Upper lobe of right lung (tissue), 1 donor: ENCODE data around the gene DEF6. TPM values are rescaled to one million over a fixed set of nuclear protein-coding genes. Genes with fewer than 3 reads are reported as not detected.

Experiments
- ATAC-seq: fragments of 200-7000 bp; cut with Tn5 transposase; one replicate; pipeline ENCODE4 v1.9.1; 2020; ENCODE audit warnings: mild to moderate bottlenecking, moderate library complexity
- DNase-seq: peaks from one replicate; pipeline ENCODE4 v3.0.0-alpha.2; 2020
- H3K27ac ChIP-seq: fragments of 200-600 bp; one replicate; pipeline ENCODE4 v1.8.0; 2022
- H3K27me3 ChIP-seq: fragments of 200-600 bp; one replicate; pipeline ENCODE4 v1.8.0; 2022; ENCODE audit warnings: mild to moderate bottlenecking
- H3K36me3 ChIP-seq: fragments of 200-600 bp; one replicate; pipeline ENCODE4 v1.8.0; 2022
- H3K4me1 ChIP-seq: fragments of 200-600 bp; one replicate; pipeline ENCODE4 v1.8.0; 2022
- H3K4me3 ChIP-seq: fragments of 200-600 bp; one replicate; pipeline ENCODE4 v1.8.0; 2022; ENCODE audit warnings: mild to moderate bottlenecking
- H3K9me3 ChIP-seq: fragments of 200-600 bp; one replicate; pipeline ENCODE4 v1.8.0; 2022
- CTCF ChIP-seq: fragments of 200-600 bp; IDR thresholded peaks from one replicate; pipeline ENCODE4 v1.8.0; 2022; ENCODE audit warnings: antibody characterized with exemption
- intact Hi-C: fragments of 100-400 bp; cut with DNase I; formaldehyde crosslinking; loops from one replicate; pipeline ENCODE4 v1.11.0; 2022
- total RNA-seq: library from RNA; stranded (reverse); fragmentation: NEBNext Ultra II Directional; extraction: Animal tissue kit (Norgen Biotek cat#: 25700); gene quantifications from one replicate; pipeline ENCODE4 v1.2.1, GENCODE V29; 2021
- donor health status: DM: no; HTN: yes; CAD: no; lungs with severe emphysema.

The DEF6 gene
- total RNA-seq, 1 donor from 2014 or later, result 17.4 TPM

- no peak overlapping the region for H3K4me3 ChIP-seq
- peaks cover 52% of the 10 kb centered on the region for H3K36me3 ChIP-seq
- intact Hi-C loops, result no loop called here
- no peaks in the 10 kb centered on the region for H3K9me3 ChIP-seq
- H3K27me3 ChIP-seq, result no peaks in the 10 kb centered on the region
- ATAC-seq, result peak; percentile 56
- no peak overlapping the region for H3K27ac ChIP-seq
- no peak for DNase-seq
- peaks cover 17% of the 10 kb centered on the region for H3K4me1 ChIP-seq
- peak; percentile 61 for TF ChIP-seq CTCF
These were observed 3.2 kb upstream of the DEF6 start for GRCh38 chr6:35294308-35294945.

GRCh38 chr6:35295036-35295435 is 2.6 kb upstream of the DEF6 start:
- H3K27ac ChIP-seq, result no peak overlapping the region
- H3K27me3 ChIP-seq, result no peaks in the 10 kb centered on the region
- TF ChIP-seq CTCF, result no peak
- peaks cover 46% of the 10 kb centered on the region for H3K36me3 ChIP-seq
- H3K9me3 ChIP-seq, result no peaks in the 10 kb centered on the region
- no peak overlapping the region for H3K4me3 ChIP-seq
- intact Hi-C loops, result no loop called here
- DNase-seq (no peak), ATAC-seq (no peak)
- H3K4me1 ChIP-seq, result peaks cover 17% of the 10 kb centered on the region

GRCh38 chr6:35295521-35296315 is 1.9 kb upstream of the DEF6 start:
- no peaks in the 10 kb centered on the region for H3K9me3 ChIP-seq
- no peak for TF ChIP-seq CTCF
- peaks cover 17% of the 10 kb centered on the region for H3K4me1 ChIP-seq
- H3K4me3 ChIP-seq, result no peak overlapping the region
- H3K27me3 ChIP-seq, result no peaks in the 10 kb centered on the region
- no peak for DNase-seq
- no peak for ATAC-seq
- intact Hi-C loops, result no loop called here
- peaks cover 39% of the 10 kb centered on the region for H3K36me3 ChIP-seq
- no peak overlapping the region for H3K27ac ChIP-seq

- Histone ChIP-seq H3K27me3 (no peaks in the 10 kb centered on the region), H3K4me1 (peaks cover 19% of the 10 kb centered on the region), H3K27ac (peak overlapping the region; percentile 74), H3K9me3 (no peaks in the 10 kb centered on the region), H3K36me3 (peaks cover 26% of the 10 kb centered on the region), H3K4me3 (peak overlapping the region; percentile 47)
- DNase-seq, result no peak
- peak; percentile 1 for ATAC-seq
- no peak for TF ChIP-seq CTCF
- intact Hi-C loops, result no loop called here
These were observed 552 bp upstream of the DEF6 start for GRCh38 chr6:35296931-35297600.

- DNase-seq, result no peak
- intact Hi-C loops, result no loop called here
- peak overlapping the region; percentile 74 for H3K27ac ChIP-seq
These were observed 1.1 kb downstream of the DEF6 start for GRCh38 chr6:35298625-35299140.

More at GRCh38 chr6:35298625-35299140, 1.1 kb downstream of the DEF6 start:
- no peaks in the 10 kb centered on the region for H3K27me3 ChIP-seq
- H3K36me3 ChIP-seq, result peaks cover 17% of the 10 kb centered on the region
- no peaks in the 10 kb centered on the region for H3K9me3 ChIP-seq
- H3K4me1 ChIP-seq, result peaks cover 33% of the 10 kb centered on the region
- H3K4me3 ChIP-seq, result peak overlapping the region; percentile 47
- ATAC-seq, result no peak
- TF ChIP-seq CTCF, result no peak
